Measurements from ENCODE around the gene BATF2.
"Not testable (repeated sequence)": the region's sequence is repeated elsewhere in the genome, so short reads cannot be mapped to it uniquely, and the experiment has no call there.

Gene BATF2

GRCh38 chr11:64990222-64990923 lies 6.4 kb downstream of the BATF2 start:
- POLR2A ChIA-PET = no interaction called here
- Histone ChIP-seq H3K36me3 (ENCODE audit: control insufficient read depth in 4 of 4, insufficient read depth in 4 of 4, low read length in 3 of 4) (no peaks in the 10 kb centered on the region), H3K4me3 (ENCODE audit: control insufficient read depth in 1 of 7, extremely low read depth in 1 of 7, insufficient read depth in 4 of 7, low read depth in 2 of 7, low read length in 6 of 7) (no peak overlapping the region), H3K9me3 (ENCODE audit: control extremely low read depth in 1 of 5, control insufficient read depth in 4 of 5, insufficient read depth in 2 of 5, low read depth in 1 of 5, low read length in 4 of 5) (no peaks in the 10 kb centered on the region), H3K4me1 (ENCODE audit: control extremely low read depth in 1 of 4, control insufficient read depth in 4 of 4, insufficient read depth in 4 of 4, low read length in 3 of 4) (peaks cover 0 to 15% (median 10%) of the 10 kb centered on the region in 4 experiments), H3K27me3 (replicated peaks in 2 of 5; ENCODE audit: control insufficient read depth in 4 of 5, insufficient read depth in 5 of 5, low read length in 4 of 5) (peaks cover 0 to 5% (median 0%) of the 10 kb centered on the region in 5 experiments), H3K27ac (ENCODE audit: insufficient read depth in 1 of 2, low read depth in 1 of 2, low read length in 2 of 2, poor library complexity in 1 of 2, severe bottlenecking in 2 of 2) (no peak overlapping the region)
- CTCF ChIA-PET = no interaction called here
- DNase-seq = peak in 2 of 3 donors; percentile 21 to 26
- WGBS (ENCODE audit: insufficient coverage) = 32% methylated on average over 11 of the region's 15 CpGs

- Histone ChIP-seq H3K27me3 (replicated peaks in 2 of 5; ENCODE audit: control insufficient read depth in 4 of 5, insufficient read depth in 5 of 5, low read length in 4 of 5) (peaks cover 0 to 5% (median 0%) of the 10 kb centered on the region in 5 experiments), H3K36me3 (ENCODE audit: control insufficient read depth in 4 of 4, insufficient read depth in 4 of 4, low read length in 3 of 4) (no peaks in the 10 kb centered on the region), H3K4me1 (ENCODE audit: control extremely low read depth in 1 of 4, control insufficient read depth in 4 of 4, insufficient read depth in 4 of 4, low read length in 3 of 4) (peaks cover 0 to 15% (median 10%) of the 10 kb centered on the region in 4 experiments), H3K9me3 (ENCODE audit: control extremely low read depth in 1 of 5, control insufficient read depth in 4 of 5, insufficient read depth in 2 of 5, low read depth in 1 of 5, low read length in 4 of 5) (no peaks in the 10 kb centered on the region), H3K27ac (ENCODE audit: insufficient read depth in 1 of 2, low read depth in 1 of 2, low read length in 2 of 2, poor library complexity in 1 of 2, severe bottlenecking in 2 of 2) (no peak overlapping the region), H3K4me3 (ENCODE audit: control insufficient read depth in 1 of 7, extremely low read depth in 1 of 7, insufficient read depth in 4 of 7, low read depth in 2 of 7, low read length in 6 of 7) (no peak overlapping the region)
- DNase-seq = no peak
- WGBS (ENCODE audit: insufficient coverage) = 93% methylated on average over 12 of the region's 13 CpGs
- POLR2A ChIA-PET = no interaction called here
- CTCF ChIA-PET = no interaction called here
Measured at GRCh38 chr11:64989416-64989815, 7.4 kb downstream of the BATF2 start.

GRCh38 chr11:64987998-64988854 lies 8.5 kb downstream of the BATF2 start:
- 100% methylated on average over 4 of the region's 6 CpGs for WGBS (ENCODE audit: insufficient coverage)
- Histone ChIP-seq H3K27me3 (replicated peaks in 2 of 5; ENCODE audit: control insufficient read depth in 4 of 5, insufficient read depth in 5 of 5, low read length in 4 of 5) (no peaks in the 10 kb centered on the region), H3K27ac (ENCODE audit: insufficient read depth in 1 of 2, low read depth in 1 of 2, low read length in 2 of 2, poor library complexity in 1 of 2, severe bottlenecking in 2 of 2) (no peak overlapping the region), H3K36me3 (ENCODE audit: control insufficient read depth in 4 of 4, insufficient read depth in 4 of 4, low read length in 3 of 4) (no peaks in the 10 kb centered on the region), H3K4me1 (ENCODE audit: control extremely low read depth in 1 of 4, control insufficient read depth in 4 of 4, insufficient read depth in 4 of 4, low read length in 3 of 4) (peaks cover 0 to 15% (median 10%) of the 10 kb centered on the region in 4 experiments), H3K4me3 (ENCODE audit: control insufficient read depth in 1 of 7, extremely low read depth in 1 of 7, insufficient read depth in 4 of 7, low read depth in 2 of 7, low read length in 6 of 7) (no peak overlapping the region), H3K9me3 (ENCODE audit: control extremely low read depth in 1 of 5, control insufficient read depth in 4 of 5, insufficient read depth in 2 of 5, low read depth in 1 of 5, low read length in 4 of 5) (no peaks in the 10 kb centered on the region)
- ChIA-PET CTCF (interaction anchor here (1.0 kb wide), 1 partner anchor 13 kb away, joined by 3 read pairs; no protein-coding TSS in a partner anchor), POLR2A (no interaction called here)
- DNase-seq = no peak

GRCh38 chr11:64983339-64983738 lies 13.4 kb downstream of the BATF2 start:
- H3K27me3 ChIP-seq (replicated peaks in 2 of 5; ENCODE audit: control insufficient read depth in 4 of 5, insufficient read depth in 5 of 5, low read length in 4 of 5); H3K4me3 ChIP-seq (ENCODE audit: control insufficient read depth in 1 of 7, extremely low read depth in 1 of 7, insufficient read depth in 4 of 7, low read depth in 2 of 7, low read length in 6 of 7); DNase-seq; CTCF ChIA-PET; H3K9me3 ChIP-seq (ENCODE audit: control extremely low read depth in 1 of 5, control insufficient read depth in 4 of 5, insufficient read depth in 2 of 5, low read depth in 1 of 5, low read length in 4 of 5); H3K4me1 ChIP-seq (ENCODE audit: control extremely low read depth in 1 of 4, control insufficient read depth in 4 of 4, insufficient read depth in 4 of 4, low read length in 3 of 4); H3K27ac ChIP-seq (ENCODE audit: insufficient read depth in 1 of 2, low read depth in 1 of 2, low read length in 2 of 2, poor library complexity in 1 of 2, severe bottlenecking in 2 of 2); H3K36me3 ChIP-seq (ENCODE audit: control insufficient read depth in 4 of 4, insufficient read depth in 4 of 4, low read length in 3 of 4): not testable (repeated sequence)
- POLR2A ChIA-PET = interaction anchor here (0.7 kb wide), 2 partner anchors 36 to 48 kb away, joined by 3 read pairs; no protein-coding TSS in a partner anchor
- 81% methylated on average over 3 of the region's 5 CpGs for WGBS (ENCODE audit: insufficient coverage)

- ChIA-PET CTCF (interaction anchor here (1.6 kb wide), 2 partner anchors 20 to 40 kb away, joined by 3 to 5 read pairs; partner anchors contain the start of gene BATF2), POLR2A (no interaction called here)
- no peaks in the 10 kb centered on the region for H3K9me3 ChIP-seq (ENCODE audit: control extremely low read depth in 1 of 5, control insufficient read depth in 4 of 5, insufficient read depth in 2 of 5, low read depth in 1 of 5, low read length in 4 of 5)
Measured at GRCh38 chr11:64976651-64977050, 20.1 kb downstream of the BATF2 start.

GRCh38 chr11:64974124-64974523 lies 22.6 kb downstream of the BATF2 start:
- Histone ChIP-seq H3K27ac (ENCODE audit: insufficient read depth in 1 of 2, low read depth in 1 of 2, low read length in 2 of 2, poor library complexity in 1 of 2, severe bottlenecking in 2 of 2) (no peak overlapping the region), H3K36me3 (ENCODE audit: control insufficient read depth in 4 of 4, insufficient read depth in 4 of 4, low read length in 3 of 4) (no peaks in the 10 kb centered on the region), H3K4me1 (ENCODE audit: control extremely low read depth in 1 of 4, control insufficient read depth in 4 of 4, insufficient read depth in 4 of 4, low read length in 3 of 4) (peaks cover 0 to 12% (median 9%) of the 10 kb centered on the region in 4 experiments), H3K4me3 (ENCODE audit: control insufficient read depth in 1 of 7, extremely low read depth in 1 of 7, insufficient read depth in 4 of 7, low read depth in 2 of 7, low read length in 6 of 7) (no peak overlapping the region), H3K27me3 (replicated peaks in 2 of 5; ENCODE audit: control insufficient read depth in 4 of 5, insufficient read depth in 5 of 5, low read length in 4 of 5) (peaks cover 0 to 18% (median 7%) of the 10 kb centered on the region in 5 experiments), H3K9me3 (ENCODE audit: control extremely low read depth in 1 of 5, control insufficient read depth in 4 of 5, insufficient read depth in 2 of 5, low read depth in 1 of 5, low read length in 4 of 5) (no peaks in the 10 kb centered on the region)
- WGBS (ENCODE audit: insufficient coverage) = 95% methylated on average over 3 of the region's 5 CpGs
- POLR2A ChIA-PET = no interaction called here
- CTCF ChIA-PET = no interaction called here
- DNase-seq = no peak

More at GRCh38 chr11:64976651-64977050, 20.1 kb downstream of the BATF2 start:
- Histone ChIP-seq H3K36me3 (ENCODE audit: control insufficient read depth in 4 of 4, insufficient read depth in 4 of 4, low read length in 3 of 4) (no peaks in the 10 kb centered on the region), H3K4me3 (ENCODE audit: control insufficient read depth in 1 of 7, extremely low read depth in 1 of 7, insufficient read depth in 4 of 7, low read depth in 2 of 7, low read length in 6 of 7) (no peak overlapping the region), H3K27me3 (replicated peaks in 2 of 5; ENCODE audit: control insufficient read depth in 4 of 5, insufficient read depth in 5 of 5, low read length in 4 of 5) (peaks cover 0 to 10% (median 4%) of the 10 kb centered on the region in 5 experiments), H3K4me1 (ENCODE audit: control extremely low read depth in 1 of 4, control insufficient read depth in 4 of 4, insufficient read depth in 4 of 4, low read length in 3 of 4) (peaks cover 0 to 7% (median 5%) of the 10 kb centered on the region in 4 experiments), H3K27ac (ENCODE audit: insufficient read depth in 1 of 2, low read depth in 1 of 2, low read length in 2 of 2, poor library complexity in 1 of 2, severe bottlenecking in 2 of 2) (no peak overlapping the region)
- DNase-seq = no peak
- no CpG with 5 or more reads among the region's 2 CpGs for WGBS (ENCODE audit: insufficient coverage)
